ENCODE results near the gene ATXN7L1. TPM values are rescaled to one million over a fixed set of nuclear protein-coding genes. Genes with fewer than 3 reads are reported as not detected.
"Not testable (repeated sequence)": the region's sequence is repeated elsewhere in the genome, so short reads cannot be mapped to it uniquely, and the experiment has no call there.

ATXN7L1 gene
- total and polyA plus RNA-seq, 9 donors: 5.0 to 17.6 (median 11.4) TPM

DNA sequence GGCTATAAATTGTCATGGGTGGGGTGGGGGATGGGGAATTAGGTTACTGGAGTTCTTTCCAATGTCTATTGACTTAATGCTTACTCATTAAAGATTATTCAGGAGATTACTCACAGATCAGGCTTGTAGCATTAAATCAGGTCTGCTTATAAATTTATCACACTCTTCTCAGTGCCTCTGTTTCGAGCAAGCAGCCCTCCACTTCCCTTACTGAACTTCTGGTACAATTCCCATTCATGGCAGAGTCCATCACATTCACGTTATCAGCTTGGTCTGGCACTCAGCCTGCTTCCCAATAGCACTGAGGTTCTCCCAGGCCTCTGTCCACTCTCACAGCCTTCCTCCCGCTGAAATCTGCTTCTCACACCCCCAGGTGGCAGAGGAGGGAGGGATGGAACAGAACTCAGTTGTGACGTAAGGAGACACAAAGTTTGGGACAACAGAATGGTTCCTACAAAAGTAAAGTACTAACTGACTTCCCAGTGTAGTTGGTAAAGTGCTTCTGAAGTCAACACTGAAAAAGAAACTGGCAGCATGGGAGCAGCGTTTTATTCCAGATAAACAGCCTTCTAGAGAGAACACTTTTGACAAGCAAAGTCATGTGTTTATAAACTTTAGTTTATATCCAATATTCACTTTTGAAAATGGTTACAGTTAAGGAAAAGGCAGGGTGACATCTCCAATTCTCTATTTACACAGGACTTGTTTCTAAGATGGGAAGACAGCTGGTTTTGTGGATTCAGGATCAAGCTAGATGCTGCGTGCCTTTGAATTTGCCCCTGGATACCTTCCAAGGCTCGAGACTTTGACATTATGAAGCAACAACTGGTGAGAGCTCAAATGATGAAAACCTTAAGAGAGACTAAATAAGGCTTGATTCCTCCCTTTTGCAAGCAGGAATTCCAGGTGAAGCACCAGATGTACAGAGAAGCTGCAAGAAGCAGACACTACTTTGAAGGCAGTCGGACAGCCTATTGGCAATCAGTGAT lies 81.4 kb downstream of the ATXN7L1 start:
- intact Hi-C loops (cut with DNase I): no loop called here
- peak; percentile 68 to 84 (median 70) for DNase-seq
- Histone ChIP-seq H3K27me3 (no peaks in the 10 kb centered on the region), H3K36me3 (no peaks in the 10 kb centered on the region), H3K9me3 (no peaks in the 10 kb centered on the region), H3K4me3 (no peak overlapping the region), H3K4me1 (ENCODE audit: insufficient read depth) (peaks cover 12% of the 10 kb centered on the region), H3K27ac (peak overlapping the region; percentile 26 to 81)
- 8 to 18% (median 11%) methylated on average over 8 of the region's 8 CpGs for WGBS, 3 donors
- TF ChIP-seq POLR2A (IDR thresholded peaks at IDR 0.05) (no peak), EP300 (IDR thresholded peaks at IDR 0.05) (no peak)
- TF ChIP-seq, protein P1, sequence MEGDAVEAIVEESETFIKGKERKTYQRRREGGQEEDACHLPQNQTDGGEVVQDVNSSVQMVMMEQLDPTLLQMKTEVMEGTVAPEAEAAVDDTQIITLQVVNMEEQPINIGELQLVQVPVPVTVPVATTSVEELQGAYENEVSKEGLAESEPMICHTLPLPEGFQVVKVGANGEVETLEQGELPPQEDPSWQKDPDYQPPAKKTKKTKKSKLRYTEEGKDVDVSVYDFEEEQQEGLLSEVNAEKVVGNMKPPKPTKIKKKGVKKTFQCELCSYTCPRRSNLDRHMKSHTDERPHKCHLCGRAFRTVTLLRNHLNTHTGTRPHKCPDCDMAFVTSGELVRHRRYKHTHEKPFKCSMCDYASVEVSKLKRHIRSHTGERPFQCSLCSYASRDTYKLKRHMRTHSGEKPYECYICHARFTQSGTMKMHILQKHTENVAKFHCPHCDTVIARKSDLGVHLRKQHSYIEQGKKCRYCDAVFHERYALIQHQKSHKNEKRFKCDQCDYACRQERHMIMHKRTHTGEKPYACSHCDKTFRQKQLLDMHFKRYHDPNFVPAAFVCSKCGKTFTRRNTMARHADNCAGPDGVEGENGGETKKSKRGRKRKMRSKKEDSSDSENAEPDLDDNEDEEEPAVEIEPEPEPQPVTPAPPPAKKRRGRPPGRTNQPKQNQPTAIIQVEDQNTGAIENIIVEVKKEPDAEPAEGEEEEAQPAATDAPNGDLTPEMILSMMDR (IDR thresholded peaks at IDR 0.05): no peak

DNA sequence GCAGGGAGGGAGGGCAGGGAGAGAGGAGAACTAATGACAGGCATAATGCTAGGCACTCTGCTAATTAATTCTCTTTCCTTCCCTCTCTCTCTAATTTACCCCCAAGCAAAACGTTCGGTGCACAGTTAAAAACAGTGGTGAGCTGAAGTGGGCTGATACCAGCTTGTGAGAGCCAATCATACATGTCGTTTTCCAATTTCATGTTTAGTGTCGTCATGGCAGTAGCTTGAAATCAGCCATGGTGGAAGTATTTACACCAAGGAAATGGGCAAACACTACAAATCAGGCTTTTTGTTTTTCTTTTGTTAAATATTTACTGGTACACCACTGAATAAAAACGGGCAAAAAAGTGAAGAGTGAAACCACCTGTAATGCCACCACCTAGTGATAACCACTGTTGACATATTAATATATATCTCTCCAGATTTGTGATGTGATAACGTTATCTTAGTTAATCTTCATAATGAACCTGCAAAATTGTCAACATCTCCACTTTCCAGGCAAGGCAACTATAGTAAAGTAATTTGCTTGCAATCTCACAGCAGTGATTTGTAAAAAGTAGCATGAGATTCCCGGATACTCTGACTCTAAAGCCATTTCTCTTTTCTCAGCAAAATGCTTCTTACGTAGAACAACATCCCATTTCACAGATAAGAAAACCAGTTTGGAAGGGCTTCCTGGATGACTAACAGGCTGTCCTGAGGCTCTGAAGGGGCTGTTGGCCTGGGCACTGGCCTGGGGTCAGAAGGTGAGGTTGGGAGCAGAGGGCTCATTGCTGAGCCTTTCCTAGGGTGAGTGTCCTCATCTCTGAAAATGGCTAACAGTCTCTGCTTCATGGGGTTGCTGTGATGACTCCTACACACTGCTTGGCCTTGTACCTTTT lies 83.7 kb downstream of the ATXN7L1 start:
- Histone ChIP-seq H3K9me3 (no peaks in the 10 kb centered on the region), H3K36me3 (no peaks in the 10 kb centered on the region), H3K27ac (no peak overlapping the region), H3K4me3 (no peak overlapping the region), H3K4me1 (ENCODE audit: insufficient read depth) (peaks cover 17% of the 10 kb centered on the region), H3K27me3 (no peaks in the 10 kb centered on the region)
- TF ChIP-seq, protein P1 (IDR thresholded peaks at IDR 0.05): no peak
- TF ChIP-seq POLR2A (IDR thresholded peaks at IDR 0.05) (no peak), EP300 (IDR thresholded peaks at IDR 0.05) (no peak)
- intact Hi-C loops (cut with DNase I): no loop called here
- 94% methylated on average over 8 of the region's 8 CpGs for WGBS, 3 donors
- no peak for DNase-seq

DNA sequence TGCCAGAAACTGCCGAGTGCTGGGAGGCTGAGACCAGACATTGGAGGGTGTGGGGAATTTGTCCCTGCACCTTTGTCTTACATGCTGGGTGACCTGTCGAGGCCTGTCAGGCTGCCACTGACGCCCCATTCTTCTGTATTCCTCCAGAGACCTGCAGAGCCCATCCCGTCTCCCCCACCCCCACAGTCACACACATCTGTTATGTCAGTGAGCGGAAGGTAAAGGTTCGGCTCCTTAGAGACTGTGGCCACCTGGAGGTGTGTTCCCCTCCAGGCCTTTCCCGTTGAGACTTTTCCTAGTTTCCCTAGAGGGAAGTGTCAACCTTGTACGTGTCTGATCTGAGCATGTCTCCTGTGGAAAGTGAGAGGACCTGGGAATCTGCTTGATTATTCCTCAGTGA lies 84.5 kb downstream of the ATXN7L1 start:
- peaks cover 17% of the 10 kb centered on the region for H3K4me1 ChIP-seq (ENCODE audit: insufficient read depth)
- intact Hi-C loops (cut with DNase I): no loop called here
- H3K36me3 ChIP-seq: no peaks in the 10 kb centered on the region
- H3K4me3 ChIP-seq: no peak overlapping the region
- WGBS, 3 donors: 91 to 96% (median 93%) methylated on average over 8 of the region's 8 CpGs
- no peak for DNase-seq
- no peak for TF ChIP-seq POLR2A (IDR thresholded peaks at IDR 0.05)
- TF ChIP-seq, protein P1 (IDR thresholded peaks at IDR 0.05): no peak
- TF ChIP-seq EP300 (IDR thresholded peaks at IDR 0.05): no peak
- no peak overlapping the region for H3K27ac ChIP-seq
- no peaks in the 10 kb centered on the region for H3K9me3 ChIP-seq
- no peaks in the 10 kb centered on the region for H3K27me3 ChIP-seq

DNA sequence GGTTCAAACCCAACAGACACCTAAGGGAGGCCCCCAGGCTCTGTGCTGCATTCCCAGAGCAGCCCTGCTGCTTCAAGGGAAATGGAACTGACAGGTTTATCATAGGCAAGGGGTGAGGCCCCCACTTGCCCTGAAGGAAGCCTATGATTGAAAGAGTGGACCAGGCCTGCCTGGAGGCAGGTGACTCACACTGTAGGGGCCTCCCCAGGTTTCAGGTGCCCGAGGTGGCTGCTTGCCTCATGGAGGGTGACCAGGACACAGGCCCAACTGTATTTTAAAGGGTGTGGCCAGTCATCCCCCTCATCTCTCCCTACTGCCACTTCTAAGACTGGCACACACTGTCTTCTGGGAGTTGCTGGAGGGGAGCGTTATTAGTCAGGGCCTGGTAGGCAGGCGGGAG lies 85.4 kb downstream of the ATXN7L1 start:
- WGBS, 3 donors: 90 to 100% (median 95%) methylated on average over 3 of the region's 3 CpGs
- no peaks in the 10 kb centered on the region for H3K9me3 ChIP-seq
- H3K27ac ChIP-seq: no peak overlapping the region
- H3K36me3 ChIP-seq: no peaks in the 10 kb centered on the region
- no peaks in the 10 kb centered on the region for H3K27me3 ChIP-seq
- no peak overlapping the region for H3K4me3 ChIP-seq
- intact Hi-C loops (cut with DNase I): no loop called here
- no peak for DNase-seq
- H3K4me1 ChIP-seq (ENCODE audit: insufficient read depth): peaks cover 12% of the 10 kb centered on the region
- TF ChIP-seq, protein P1 (IDR thresholded peaks at IDR 0.05): no peak
- no peak for TF ChIP-seq POLR2A (IDR thresholded peaks at IDR 0.05)
- no peak for TF ChIP-seq EP300 (IDR thresholded peaks at IDR 0.05)

DNA sequence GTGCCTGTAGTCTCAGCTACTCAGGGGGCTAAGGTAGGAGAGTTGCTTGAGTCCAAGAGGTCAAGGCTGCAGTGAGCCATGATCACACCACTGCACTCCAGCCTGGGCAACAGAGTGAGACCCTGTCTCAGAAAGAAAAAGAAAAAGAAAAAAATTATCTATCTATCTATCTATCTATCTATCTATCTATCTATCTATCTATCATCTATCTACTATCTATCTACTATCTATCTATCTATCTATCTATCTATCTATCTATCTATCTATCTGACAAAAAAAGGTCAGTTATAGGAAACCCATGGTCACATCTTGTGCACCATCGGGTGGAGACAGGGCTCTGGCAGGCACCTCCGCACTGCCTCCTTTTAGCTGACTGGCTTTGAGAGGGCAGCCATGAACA lies 85.9 kb downstream of the ATXN7L1 start:
- H3K27ac ChIP-seq; H3K27me3 ChIP-seq; intact Hi-C loops (cut with DNase I); H3K9me3 ChIP-seq; H3K36me3 ChIP-seq; DNase-seq; H3K4me3 ChIP-seq: not testable (repeated sequence)
- peaks cover 11% of the 10 kb centered on the region for H3K4me1 ChIP-seq (ENCODE audit: insufficient read depth)
- 98 to 100% (median 100%) methylated on average over 2 of the region's 2 CpGs for WGBS, 3 donors
